ENCODE measurements around the gene LAMTOR2. TPM values are rescaled to one million over a fixed set of nuclear protein-coding genes. Genes with fewer than 3 reads are reported as not detected.
A peak's percentile ranks its signal among the peaks of the same experiment; 100 is the strongest.

The LAMTOR2 gene
- total and polyA plus RNA-seq, 2 experiments from 2014 or later = 48.5 to 142 TPM

- TF ChIP-seq EZH2phosphoT487 (IDR thresholded peaks at IDR 0.05; ENCODE audit: low read depth, severe bottlenecking, unreplicated experiment) = no peak
- no peak for TF ChIP-seq CTCF (IDR thresholded peaks at IDR 0.05; ENCODE audit: poor library complexity)
- no peak for TF ChIP-seq EZH2 (IDR thresholded peaks at IDR 0.05; ENCODE audit: borderline replicate concordance)
- Histone ChIP-seq H2AFZ (no peak overlapping the region), H3K79me2 (peaks cover 51% of the 10 kb centered on the region), H3K9me3 (ENCODE audit: low read depth) (no peaks in the 10 kb centered on the region), H3K4me3 (no peak overlapping the region), H3K36me3 (replicated peaks; ENCODE audit: insufficient read depth, low read depth) (no peaks in the 10 kb centered on the region), H3K4me1 (ENCODE audit: insufficient read depth) (peaks cover 20% of the 10 kb centered on the region), H4K20me1 (ENCODE audit: insufficient read depth, poor library complexity, severe bottlenecking) (peaks cover 44% of the 10 kb centered on the region), H3K4me2 (no peak overlapping the region), H3K27me3 (no peaks in the 10 kb centered on the region), H3K9me2 (replicated peaks; ENCODE audit: insufficient read depth) (no peaks in the 10 kb centered on the region), H3K27ac (no peak overlapping the region)
- 65% methylated on average over 8 of the region's 8 CpGs for WGBS (ENCODE audit: low lambda C conversion rate, missing lambda C conversion rate)
- no peak for DNase-seq (ENCODE audit: low spot score)
Measured at GRCh38 chr1:156074661-156075060, 20.1 kb downstream of the LAMTOR2 start.

- peaks cover 47% of the 10 kb centered on the region for H4K20me1 ChIP-seq (ENCODE audit: insufficient read depth, poor library complexity, severe bottlenecking)
- no peaks in the 10 kb centered on the region for H3K9me3 ChIP-seq (ENCODE audit: low read depth)
- peak overlapping the region; percentile 20 for H3K27ac ChIP-seq
- no peaks in the 10 kb centered on the region for H3K36me3 ChIP-seq (replicated peaks; ENCODE audit: insufficient read depth, low read depth)
- peaks cover 56% of the 10 kb centered on the region for H3K79me2 ChIP-seq
- WGBS (ENCODE audit: low lambda C conversion rate, missing lambda C conversion rate) = 58% methylated on average over 3 of the region's 3 CpGs
- TF ChIP-seq EZH2phosphoT487 (IDR thresholded peaks at IDR 0.05; ENCODE audit: low read depth, severe bottlenecking, unreplicated experiment) (no peak), EZH2 (IDR thresholded peaks at IDR 0.05; ENCODE audit: borderline replicate concordance) (no peak)
- DNase-seq (ENCODE audit: low spot score) = no peak
- no peak overlapping the region for H3K4me3 ChIP-seq
- peaks cover 25% of the 10 kb centered on the region for H3K4me1 ChIP-seq (ENCODE audit: insufficient read depth)
- no peaks in the 10 kb centered on the region for H3K9me2 ChIP-seq (replicated peaks; ENCODE audit: insufficient read depth)
- H3K27me3 ChIP-seq = no peaks in the 10 kb centered on the region
- H2AFZ ChIP-seq = no peak overlapping the region
- no peak overlapping the region for H3K4me2 ChIP-seq
Measured at GRCh38 chr1:156075162-156075561, 20.6 kb downstream of the LAMTOR2 start.

- H3K4me3 ChIP-seq = no peak overlapping the region
- peaks cover 47% of the 10 kb centered on the region for H4K20me1 ChIP-seq (ENCODE audit: insufficient read depth, poor library complexity, severe bottlenecking)
- H3K4me2 ChIP-seq = no peak overlapping the region
- H2AFZ ChIP-seq = no peak overlapping the region
- WGBS (ENCODE audit: low lambda C conversion rate, missing lambda C conversion rate) = 56% methylated on average over 4 of the region's 4 CpGs
- no peak for DNase-seq (ENCODE audit: low spot score)
- peaks cover 62% of the 10 kb centered on the region for H3K79me2 ChIP-seq
- H3K27ac ChIP-seq = peak overlapping the region; percentile 20
- H3K9me2 ChIP-seq (replicated peaks; ENCODE audit: insufficient read depth) = no peaks in the 10 kb centered on the region
- peaks cover 22% of the 10 kb centered on the region for H3K4me1 ChIP-seq (ENCODE audit: insufficient read depth)
- no peaks in the 10 kb centered on the region for H3K27me3 ChIP-seq
- no peaks in the 10 kb centered on the region for H3K36me3 ChIP-seq (replicated peaks; ENCODE audit: insufficient read depth, low read depth)
- H3K9me3 ChIP-seq (ENCODE audit: low read depth) = no peaks in the 10 kb centered on the region
- TF ChIP-seq CTCF (IDR thresholded peaks at IDR 0.05; ENCODE audit: poor library complexity) (no peak), EZH2 (IDR thresholded peaks at IDR 0.05; ENCODE audit: borderline replicate concordance) (no peak), EZH2phosphoT487 (IDR thresholded peaks at IDR 0.05; ENCODE audit: low read depth, severe bottlenecking, unreplicated experiment) (no peak)
Measured at GRCh38 chr1:156075775-156076204, 21.2 kb downstream of the LAMTOR2 start.

DNA sequence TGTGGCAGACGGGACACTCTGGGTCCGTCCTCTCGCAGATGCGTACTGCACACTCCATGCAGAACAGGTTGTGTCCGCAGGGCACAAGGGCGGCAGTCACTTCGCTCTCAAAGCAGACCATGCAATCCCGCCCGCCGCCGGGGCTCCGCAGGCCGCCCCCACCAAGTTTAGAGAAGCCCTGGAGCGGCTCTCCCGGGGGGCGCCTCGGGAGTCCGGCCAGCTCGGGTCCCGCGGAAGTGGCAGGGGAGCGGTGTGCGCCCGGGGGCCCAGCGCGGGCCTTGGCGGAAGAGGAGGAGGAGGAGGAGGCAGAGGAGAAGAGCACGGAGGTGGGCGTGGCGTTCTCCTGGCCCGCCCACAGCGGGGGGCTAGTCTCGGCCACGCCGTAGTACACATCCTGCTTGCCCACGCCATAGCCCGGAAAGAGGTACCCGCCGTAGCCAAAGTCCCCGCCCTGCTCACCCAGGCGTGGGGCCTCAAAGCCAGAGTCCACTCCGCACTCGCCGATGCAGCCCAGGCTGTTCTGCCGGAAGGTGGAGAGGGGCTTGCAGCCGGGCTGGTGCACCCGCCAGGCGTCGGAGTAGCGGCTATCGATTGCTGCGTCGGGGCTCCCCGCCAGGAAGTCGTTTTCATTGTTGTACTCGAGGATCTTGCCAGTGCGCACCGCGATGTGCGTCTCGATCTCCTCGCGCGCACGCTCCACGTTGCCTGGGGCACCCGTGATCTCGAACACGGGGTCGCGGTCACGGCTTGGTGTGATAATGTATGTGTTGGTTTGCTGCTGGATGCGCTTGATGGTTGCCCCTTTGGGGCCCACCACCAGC is 22.2 kb downstream of the LAMTOR2 start:
- Histone ChIP-seq H3K36me3 (replicated peaks; ENCODE audit: insufficient read depth, low read depth) (no peaks in the 10 kb centered on the region), H3K27me3 (no peaks in the 10 kb centered on the region), H3K9me2 (replicated peaks; ENCODE audit: insufficient read depth) (no peaks in the 10 kb centered on the region), H3K9me3 (ENCODE audit: low read depth) (no peaks in the 10 kb centered on the region), H4K20me1 (ENCODE audit: insufficient read depth, poor library complexity, severe bottlenecking) (peaks cover 47% of the 10 kb centered on the region), H3K4me2 (peak overlapping the region; percentile 88), H2AFZ (no peak overlapping the region), H3K27ac (peak overlapping the region; percentile 49), H3K4me1 (ENCODE audit: insufficient read depth) (peaks cover 22% of the 10 kb centered on the region), H3K79me2 (peaks cover 70% of the 10 kb centered on the region), H3K4me3 (no peak overlapping the region)
- 59% methylated on average over 66 of the region's 73 CpGs for WGBS (ENCODE audit: low lambda C conversion rate, missing lambda C conversion rate)
- no peak for TF ChIP-seq CTCF (IDR thresholded peaks at IDR 0.05; ENCODE audit: poor library complexity)
- TF ChIP-seq EZH2phosphoT487 (IDR thresholded peaks at IDR 0.05; ENCODE audit: low read depth, severe bottlenecking, unreplicated experiment) = no peak
- TF ChIP-seq EZH2 (IDR thresholded peaks at IDR 0.05; ENCODE audit: borderline replicate concordance) = no peak
- DNase-seq (ENCODE audit: low spot score) = no peak
